OCI-LY3 (cell line): ENCODE results near the gene DESI1.
"Not testable (repeated sequence)": the region's sequence is repeated elsewhere in the genome, so short reads cannot be mapped to it uniquely, and the experiment has no call there.

ENCODE experiments used
- H2AFZ ChIP-seq: fragments of 200-600, 300-600 bp; shearing (Covaris generic); 2 replicates; pipeline ENCODE4 v1.6.0; 2014; ENCODE audit warnings: antibody characterized with exemption, low read depth, low read length
- H3K27ac ChIP-seq: fragments of 200-600, 300-600 bp; sonication (generic); 2 replicates; pipeline ENCODE4 v1.5.1; 2014; ENCODE audit warnings: mild to moderate bottlenecking, low read length, moderate library complexity, mixed read lengths
- H3K27me3 ChIP-seq: fragments of 200-600, 300-600 bp; sonication (generic); 2 replicates; pipeline ENCODE4 v1.6.1; 2014; ENCODE audit warnings: low read depth, low read length, mixed read lengths
- H3K36me3 ChIP-seq: fragments of 200-600, 300-600 bp; sonication (generic); replicated peaks from 2 replicates; pipeline ENCODE3; 2014; ENCODE audit warnings: low read depth, low read length, mixed read lengths
- H3K4me1 ChIP-seq: fragments of 300-600, 200-600 bp; sonication (generic); 2 replicates; pipeline ENCODE4 v1.6.1; 2014; ENCODE audit warnings: low read length, mixed read lengths
- H3K4me2 ChIP-seq: fragments of 200-600, 300-600 bp; sonication (generic); 2 replicates; pipeline ENCODE4 v1.6.1; 2014; ENCODE audit warnings: low read length, mixed read lengths
- H3K4me3 ChIP-seq: fragments of 300-600, 200-600 bp; sonication (generic); 2 replicates; pipeline ENCODE4 v1.5.1; 2014; ENCODE audit warnings: antibody characterized with exemption, mild to moderate bottlenecking, low read length, moderate library complexity
- H3K79me2 ChIP-seq: fragments of 300-600, 200-600 bp; shearing (Covaris generic); 2 replicates; pipeline ENCODE4 v1.6.1; 2014; ENCODE audit warnings: mild to moderate bottlenecking, low read length, mixed read lengths
- H3K9ac ChIP-seq: fragments of 300-600, 200-600 bp; shearing (Covaris generic); 2 replicates; pipeline ENCODE4 v1.6.0; 2014; ENCODE audit warnings: mild to moderate bottlenecking, low read length, moderate library complexity
- H3K9me3 ChIP-seq: fragments of 200-600, 300-600 bp; shearing (Covaris generic); 2 replicates; pipeline ENCODE4 v1.6.1; 2014; ENCODE audit warnings: low read length, mixed read lengths; ENCODE audit not compliant: insufficient read depth
- H4K20me1 ChIP-seq: fragments of 200-600, 300-600 bp; sonication (generic); 2 replicates; pipeline ENCODE4 v1.6.1; 2016; ENCODE audit warnings: low read length, mixed read lengths; ENCODE audit not compliant: insufficient read depth
- EZH2phosphoT487 ChIP-seq: fragments of 200-600 bp; shearing (Covaris generic); IDR thresholded peaks from 2 replicates; pipeline ENCODE4 v1.6.1; 2018; ENCODE audit warnings: antibody characterized with exemption, mixed run types, low read depth
- TF ChIP-seq, protein P1 (sequence below): fragments of 200-600, 300-600 bp; sonication (generic); IDR thresholded peaks from 2 replicates; pipeline ENCODE4 v1.5.1; 2014; ENCODE audit warnings: antibody characterized with exemption, low read length, low read depth

Gene DESI1

DNA sequence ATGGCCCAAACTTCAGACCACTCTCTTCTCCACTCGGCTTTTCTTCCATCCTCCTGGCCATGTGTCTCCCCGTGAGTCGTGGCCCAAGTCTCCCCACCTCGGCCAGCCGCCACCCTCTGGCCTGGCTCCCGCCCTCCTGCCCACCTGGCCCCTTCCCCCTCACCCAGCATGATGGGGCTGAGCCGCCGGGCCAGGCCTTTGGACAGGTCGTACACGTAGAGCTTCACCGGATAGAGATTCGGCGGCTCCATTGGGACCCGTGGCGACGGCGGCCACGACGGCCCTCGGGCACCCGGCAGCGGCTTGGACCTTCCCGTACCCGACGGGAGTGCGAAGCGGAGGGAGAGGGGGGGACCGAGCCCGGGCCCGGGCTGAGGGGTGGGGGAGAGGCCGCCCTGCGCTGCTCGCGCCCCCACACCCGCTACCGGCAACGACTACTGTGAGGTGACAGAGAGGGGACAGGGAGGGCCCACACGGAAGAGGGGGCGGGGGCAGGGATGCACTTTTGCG is at the start of gene DESI1:
DESI1 (minus strand) TSS at position 455 of the 510 bp plus-strand sequence; CDS start at position 251, 204 bp downstream.
- Histone ChIP-seq H3K4me2 (peak within 1 kb of the TSS; percentile 94), H3K36me3 (peaks cover 19% of the 10 kb centered on the region), H4K20me1 (peaks cover 22% of the 10 kb centered on the region), H3K9ac (peak within 1 kb of the TSS; percentile 90), H3K4me3 (peak within 1 kb of the TSS; percentile 80), H2AFZ (peak within 1 kb of the TSS; percentile 29; the same call in 1 of the 2 replicates), H3K9me3 (no peaks in the 10 kb centered on the region), H3K4me1 (peaks cover 19% of the 10 kb centered on the region), H3K27ac (peak within 1 kb of the TSS; percentile 73), H3K79me2 (peaks cover 91% of the 10 kb centered on the region), H3K27me3 (no peaks in the 10 kb centered on the region)
- TF ChIP-seq, protein P1, sequence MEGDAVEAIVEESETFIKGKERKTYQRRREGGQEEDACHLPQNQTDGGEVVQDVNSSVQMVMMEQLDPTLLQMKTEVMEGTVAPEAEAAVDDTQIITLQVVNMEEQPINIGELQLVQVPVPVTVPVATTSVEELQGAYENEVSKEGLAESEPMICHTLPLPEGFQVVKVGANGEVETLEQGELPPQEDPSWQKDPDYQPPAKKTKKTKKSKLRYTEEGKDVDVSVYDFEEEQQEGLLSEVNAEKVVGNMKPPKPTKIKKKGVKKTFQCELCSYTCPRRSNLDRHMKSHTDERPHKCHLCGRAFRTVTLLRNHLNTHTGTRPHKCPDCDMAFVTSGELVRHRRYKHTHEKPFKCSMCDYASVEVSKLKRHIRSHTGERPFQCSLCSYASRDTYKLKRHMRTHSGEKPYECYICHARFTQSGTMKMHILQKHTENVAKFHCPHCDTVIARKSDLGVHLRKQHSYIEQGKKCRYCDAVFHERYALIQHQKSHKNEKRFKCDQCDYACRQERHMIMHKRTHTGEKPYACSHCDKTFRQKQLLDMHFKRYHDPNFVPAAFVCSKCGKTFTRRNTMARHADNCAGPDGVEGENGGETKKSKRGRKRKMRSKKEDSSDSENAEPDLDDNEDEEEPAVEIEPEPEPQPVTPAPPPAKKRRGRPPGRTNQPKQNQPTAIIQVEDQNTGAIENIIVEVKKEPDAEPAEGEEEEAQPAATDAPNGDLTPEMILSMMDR = no peak
- no peak for TF ChIP-seq EZH2phosphoT487

DNA sequence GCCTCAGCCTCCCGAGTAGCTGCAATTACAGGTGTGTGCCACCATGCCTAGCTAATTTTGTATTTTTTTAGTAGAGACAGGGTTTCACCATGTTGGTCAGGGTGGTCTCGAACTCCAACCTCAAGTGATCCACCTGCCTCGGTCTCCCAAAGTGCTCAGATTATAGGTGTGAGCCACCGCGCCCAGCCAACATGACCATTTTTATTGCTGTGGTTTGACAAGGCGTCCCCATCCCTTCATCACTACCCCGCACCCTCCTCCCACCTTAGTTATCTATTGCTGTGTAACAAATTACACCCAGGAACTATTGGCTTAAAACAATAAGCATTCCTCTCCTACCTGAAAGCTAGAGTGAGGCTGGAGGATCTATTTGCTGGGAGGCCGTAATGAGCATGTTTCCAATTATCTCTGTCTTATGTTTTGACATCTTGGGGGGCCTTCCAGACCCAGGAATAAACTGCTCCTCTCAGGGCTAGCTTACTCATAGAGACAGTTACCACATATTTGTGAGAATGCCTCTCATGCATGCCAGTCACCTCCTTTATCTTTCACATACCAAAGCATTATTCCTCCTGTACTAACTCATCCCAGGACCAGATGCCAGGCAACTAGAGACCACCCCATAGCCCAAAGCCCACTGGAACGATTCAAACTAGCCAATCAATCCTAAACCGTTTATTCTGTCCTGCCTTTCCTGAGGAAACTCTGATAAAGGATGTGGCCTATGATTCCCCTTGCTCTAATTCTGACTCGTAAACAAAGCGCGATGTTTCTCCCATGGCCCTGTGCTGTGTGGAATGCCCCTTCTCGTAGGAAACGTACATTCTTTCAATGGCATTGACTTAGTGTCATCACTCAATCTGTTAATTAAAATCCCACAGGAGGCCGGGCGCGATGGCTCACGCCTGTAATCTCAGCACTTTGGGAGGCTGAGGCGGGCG is 48.4 kb upstream of the DESI1 start:
- H3K79me2 ChIP-seq = peaks cover 24% of the 10 kb centered on the region
- no peak overlapping the region for H2AFZ ChIP-seq
- no peak overlapping the region for H3K27ac ChIP-seq
- H3K36me3 ChIP-seq = peaks cover 27% of the 10 kb centered on the region
- no peak overlapping the region for H3K4me2 ChIP-seq
- TF ChIP-seq, protein P1 = no peak
- TF ChIP-seq EZH2phosphoT487 = no peak
- no peaks in the 10 kb centered on the region for H3K27me3 ChIP-seq
- H4K20me1 ChIP-seq = peaks cover 9% of the 10 kb centered on the region
- H3K9me3 ChIP-seq = no peaks in the 10 kb centered on the region
- H3K4me1 ChIP-seq = peaks cover 10% of the 10 kb centered on the region
- no peak overlapping the region for H3K9ac ChIP-seq
- H3K4me3 ChIP-seq = no peak overlapping the region

DNA sequence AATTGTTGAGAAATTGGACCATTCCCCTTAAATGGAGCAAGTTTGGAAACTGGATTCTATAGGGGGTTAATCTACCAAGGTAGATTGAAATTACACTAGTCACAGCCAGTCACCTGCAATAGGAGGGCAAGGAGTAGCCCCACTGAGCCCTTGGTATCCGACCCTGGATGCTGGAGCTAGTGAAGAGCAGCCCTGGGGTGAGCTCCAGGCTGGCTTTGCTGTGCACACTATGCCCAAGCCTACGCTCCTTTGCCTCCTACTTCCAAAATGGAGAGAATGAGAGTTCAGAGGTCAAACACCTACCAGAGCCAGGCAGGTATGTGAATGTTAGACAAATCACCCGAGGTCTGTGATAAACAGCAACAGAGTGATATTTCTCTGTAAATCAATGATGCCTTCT is 44.1 kb upstream of the DESI1 start:
- no peaks in the 10 kb centered on the region for H3K9me3 ChIP-seq
- H3K4me1 ChIP-seq = peaks cover 10% of the 10 kb centered on the region
- no peak overlapping the region for H3K4me3 ChIP-seq
- no peak overlapping the region for H3K9ac ChIP-seq
- peaks cover 4% of the 10 kb centered on the region; the same call in 1 of the 2 replicates for H4K20me1 ChIP-seq
- peaks cover 52% of the 10 kb centered on the region for H3K36me3 ChIP-seq
- H3K4me2 ChIP-seq = no peak overlapping the region
- peaks cover 8% of the 10 kb centered on the region for H3K79me2 ChIP-seq
- H2AFZ ChIP-seq = no peak overlapping the region
- no peaks in the 10 kb centered on the region for H3K27me3 ChIP-seq
- H3K27ac ChIP-seq = no peak overlapping the region
- TF ChIP-seq EZH2phosphoT487 = no peak
- TF ChIP-seq, protein P1 = no peak

DNA sequence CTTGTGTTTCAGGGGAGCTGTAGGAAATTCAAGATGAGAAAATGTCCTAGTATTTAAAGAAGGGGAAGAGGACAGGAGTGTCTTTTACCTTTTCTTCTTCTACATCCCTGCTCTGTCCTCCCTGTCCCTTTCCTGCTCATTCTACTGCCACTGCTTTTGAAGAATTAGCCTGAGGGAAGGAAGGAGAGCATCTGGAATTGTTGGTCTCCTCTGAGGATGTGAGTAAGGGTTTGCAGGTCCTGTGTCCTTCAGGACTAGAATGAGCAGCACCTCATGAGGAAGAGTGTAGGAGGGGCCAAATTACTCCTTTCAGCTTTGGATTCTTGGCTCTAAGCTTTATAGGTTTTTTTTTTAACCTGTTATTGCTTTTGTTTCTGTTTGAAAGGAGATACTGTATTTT is 43.6 kb upstream of the DESI1 start:
- Histone ChIP-seq H3K4me2 (no peak overlapping the region), H3K79me2 (peaks cover 6% of the 10 kb centered on the region), H3K27me3 (no peaks in the 10 kb centered on the region), H4K20me1 (peaks cover 4% of the 10 kb centered on the region; the same call in 1 of the 2 replicates), H2AFZ (no peak overlapping the region), H3K36me3 (peaks cover 52% of the 10 kb centered on the region), H3K27ac (no peak overlapping the region), H3K4me3 (no peak overlapping the region), H3K4me1 (peaks cover 10% of the 10 kb centered on the region), H3K9ac (no peak overlapping the region), H3K9me3 (no peaks in the 10 kb centered on the region)
- no peak for TF ChIP-seq EZH2phosphoT487
- TF ChIP-seq, protein P1 = no peak

DNA sequence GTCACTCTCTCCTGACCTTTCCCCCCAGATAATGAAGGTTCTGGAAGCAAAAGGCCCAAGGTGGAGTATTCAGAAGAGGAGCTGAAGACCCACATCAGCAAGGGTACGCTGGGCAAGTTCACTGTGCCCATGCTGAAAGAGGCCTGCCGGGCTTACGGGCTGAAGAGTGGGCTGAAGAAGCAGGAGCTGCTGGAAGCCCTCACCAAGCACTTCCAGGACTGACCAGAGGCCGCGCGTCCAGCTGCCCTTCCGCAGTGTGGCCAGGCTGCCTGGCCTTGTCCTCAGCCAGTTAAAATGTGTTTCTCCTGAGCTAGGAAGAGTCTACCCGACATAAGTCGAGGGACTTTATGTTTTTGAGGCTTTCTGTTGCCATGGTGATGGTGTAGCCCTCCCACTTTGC is 42.8 kb upstream of the DESI1 start:
- H3K36me3 ChIP-seq = peaks cover 53% of the 10 kb centered on the region
- not testable (repeated sequence) for H3K79me2 ChIP-seq, H3K27me3 ChIP-seq

More for the DNA sequence above, 42.8 kb upstream of the DESI1 start:
- not testable (repeated sequence) for H2AFZ ChIP-seq, H3K9ac ChIP-seq, H3K9me3 ChIP-seq, H4K20me1 ChIP-seq, H3K4me2 ChIP-seq, H3K4me3 ChIP-seq, H3K27ac ChIP-seq
- H3K4me1 ChIP-seq = peaks cover 10% of the 10 kb centered on the region
